H9 (cell line): ENCODE results near the gene CACNA1G. TPM values are rescaled to one million over a fixed set of nuclear protein-coding genes. Genes with fewer than 3 reads are reported as not detected.

Experiments
- DNase-seq: peaks from one replicate; pipeline ENCODE4 v3.0.0-alpha.2; 2017
- H2AFZ ChIP-seq: one replicate; pipeline ENCODE4 v1.6.1; 2013; ENCODE audit warnings: mild to moderate bottlenecking, low read length, control low read depth, moderate library complexity
- H2AK5ac ChIP-seq: 2 replicates; pipeline ENCODE4 v1.6.1; 2013; ENCODE audit warnings: low read length, control low read depth, mixed read lengths; ENCODE audit not compliant: insufficient read length
- H2BK120ac ChIP-seq: one replicate; pipeline ENCODE4 v1.6.1; 2013; ENCODE audit warnings: low read depth, mild to moderate bottlenecking, low read length, control low read depth, inconsistent platforms; ENCODE audit not compliant: poor library complexity, severe bottlenecking
- H2BK12ac ChIP-seq: 2 replicates; pipeline ENCODE4 v1.6.1; 2013; ENCODE audit warnings: low read length, control low read depth, mixed read lengths, low read depth; ENCODE audit not compliant: insufficient read length
- H2BK15ac ChIP-seq: 2 replicates; pipeline ENCODE4 v1.6.1; 2013; ENCODE audit warnings: low read depth, low read length, control low read depth
- H2BK20ac ChIP-seq: one replicate; pipeline ENCODE4 v1.6.1; 2013; ENCODE audit warnings: low read depth, mild to moderate bottlenecking, low read length, control low read depth, inconsistent platforms; ENCODE audit not compliant: poor library complexity, severe bottlenecking
- H2BK5ac ChIP-seq: 2 replicates; pipeline ENCODE4 v1.6.1; 2013; ENCODE audit warnings: low read length, control low read depth, mixed read lengths; ENCODE audit not compliant: insufficient read length
- H3K14ac ChIP-seq: 2 replicates; pipeline ENCODE4 v1.6.1; 2013; ENCODE audit warnings: low read length, control low read depth; ENCODE audit not compliant: insufficient read depth
- H3K18ac ChIP-seq: 2 replicates; pipeline ENCODE4 v1.6.1; 2013; ENCODE audit warnings: low read depth, mild to moderate bottlenecking, mixed read lengths, low read length, control low read depth; ENCODE audit not compliant: insufficient read length
- H3K23ac ChIP-seq: 2 replicates; pipeline ENCODE4 v1.6.1; 2013; ENCODE audit warnings: low read length, control low read depth, mixed read lengths, low read depth; ENCODE audit not compliant: insufficient read length
- H3K23me2 ChIP-seq: 2 replicates; pipeline ENCODE4 v1.6.1; 2013; ENCODE audit warnings: low read depth, mild to moderate bottlenecking, mixed read lengths, low read length, control low read depth; ENCODE audit not compliant: insufficient read length, poor library complexity, severe bottlenecking
- H3K27ac ChIP-seq: 2 replicates; pipeline ENCODE4 v1.5.1; 2013; ENCODE audit warnings: low read length, control low read depth, mixed read lengths, low read depth; ENCODE audit not compliant: insufficient read length
- H3K27me3 ChIP-seq: 2 replicates; pipeline ENCODE4 v1.6.1; 2013; ENCODE audit warnings: low read length, control low read depth, inconsistent platforms; ENCODE audit not compliant: insufficient read depth
- H3K4ac ChIP-seq: 2 replicates; pipeline ENCODE4 v1.6.1; 2013; ENCODE audit warnings: low read depth, mild to moderate bottlenecking, control low read depth, inconsistent platforms, low read length, moderate library complexity
- H3K4me1 ChIP-seq: 2 replicates; pipeline ENCODE4 v1.6.1; 2013; ENCODE audit warnings: low read length, control low read depth, inconsistent platforms; ENCODE audit not compliant: insufficient read depth
- H3K4me2 ChIP-seq: 2 replicates; pipeline ENCODE4 v1.6.1; 2013; ENCODE audit warnings: low read length, control low read depth, mixed read lengths; ENCODE audit not compliant: insufficient read length, insufficient read depth
- H3K56ac ChIP-seq: 2 replicates; pipeline ENCODE4 v1.6.1; 2013; ENCODE audit warnings: low read depth, mild to moderate bottlenecking, mixed read lengths, low read length, control low read depth; ENCODE audit not compliant: insufficient read length
- H3K79me1 ChIP-seq: 2 replicates; pipeline ENCODE4 v1.6.1; 2013; ENCODE audit warnings: low read depth, mild to moderate bottlenecking, moderate library complexity, low read length, control low read depth, inconsistent platforms; ENCODE audit not compliant: insufficient read depth, poor library complexity, severe bottlenecking
- H3K79me2 ChIP-seq: 2 replicates; pipeline ENCODE4 v1.6.1; 2013; ENCODE audit warnings: low read length, control low read depth, inconsistent platforms; ENCODE audit not compliant: insufficient read depth
- H3K9ac ChIP-seq: 2 replicates; pipeline ENCODE4 v1.6.1; 2013; ENCODE audit warnings: low read length, control low read depth, mixed read lengths; ENCODE audit not compliant: insufficient read length; ENCODE audit errors: extremely low read depth
- H3K9me3 ChIP-seq: one replicate; pipeline ENCODE4 v1.6.1; 2013; ENCODE audit warnings: low read depth, low read length, inconsistent platforms; ENCODE audit not compliant: control insufficient read depth
- H3T11ph ChIP-seq: one replicate; pipeline ENCODE4 v1.6.1; 2013; ENCODE audit warnings: mild to moderate bottlenecking, low read length, control low read depth, inconsistent platforms
- H4K20me1 ChIP-seq: one replicate; pipeline ENCODE4 v1.6.1; 2013; ENCODE audit not compliant: control insufficient read depth, insufficient read length, insufficient read depth
- H4K5ac ChIP-seq: 2 replicates; pipeline ENCODE4 v1.6.1; 2013; ENCODE audit warnings: low read depth, mild to moderate bottlenecking, mixed read lengths, low read length, control low read depth; ENCODE audit not compliant: insufficient read length
- H4K8ac ChIP-seq: replicated peaks from 2 replicates; pipeline ENCODE4 v1.6.1; 2013; ENCODE audit warnings: low read length, control low read depth, mixed read lengths, low read depth; ENCODE audit not compliant: insufficient read length
- H4K91ac ChIP-seq: 2 replicates; pipeline ENCODE4 v1.6.1; 2013; ENCODE audit warnings: low read depth, mild to moderate bottlenecking, moderate library complexity, mixed read lengths, low read length, control low read depth; ENCODE audit not compliant: insufficient read length
- H3K27ac Mint-ChIP-seq, 3 experiments: 2 replicates in 2 of 3; 3 replicates in 1 of 3; pipeline ENCODE4 v1.8.0; 2020 to 2021; ENCODE audit warnings: mixed read lengths in 3 of 3, mild to moderate bottlenecking in 1 of 3, moderate library complexity in 1 of 3
- H3K27me3 Mint-ChIP-seq: 2 replicates; pipeline ENCODE4 v1.8.0; 2021; ENCODE audit warnings: low read depth, mild to moderate bottlenecking, moderate library complexity, mixed read lengths
- H3K36me3 Mint-ChIP-seq, 3 experiments: 2 replicates in 2 of 3; 3 replicates in 1 of 3; pipeline ENCODE4 v1.8.0; 2020 to 2021; ENCODE audit warnings: low read depth in 3 of 3, mixed read lengths in 3 of 3; ENCODE audit not compliant: insufficient read depth in 1 of 3
- H3K4me1 Mint-ChIP-seq, 2 experiments: 2 replicates each; pipeline ENCODE4 v1.8.0; 2020; ENCODE audit warnings: mixed read lengths in 2 of 2
- H3K4me3 Mint-ChIP-seq, 2 experiments: 2 replicates in 1 of 2; 3 replicates in 1 of 2; pipeline ENCODE4 v1.8.0; 2020 to 2021; ENCODE audit warnings: mild to moderate bottlenecking in 2 of 2, mixed read lengths in 2 of 2, moderate library complexity in 1 of 2
- H3K9me3 Mint-ChIP-seq, 2 experiments: 2 replicates in 1 of 2; 3 replicates in 1 of 2; pipeline ENCODE4 v1.8.0; 2020; ENCODE audit warnings: mild to moderate bottlenecking in 2 of 2, mixed read lengths in 2 of 2, moderate library complexity in 1 of 2
- CTCF ChIP-seq: fragments of 200-600 bp; sonication (generic); conservative IDR thresholded peaks from 3 replicates; pipeline ENCODE4 v1.8.0; 2021; ENCODE audit warnings: antibody characterized with exemption, mild to moderate bottlenecking
- WGBS: extraction: QIAGEN DNeasy Blood & Tissue Kit; methylation state at CpG from one replicate; pipeline ENCODE4 v1.1.7; 2013; ENCODE audit warnings: missing lambda C conversion rate, low lambda C conversion rate, mixed read lengths; ENCODE audit not compliant: insufficient read length; ENCODE audit errors: extremely low coverage; 5-methylcytosine and 5-hydroxymethylcytosine counted together
- total RNA-seq: library from RNA; stranded (reverse); gene quantifications from 2 replicates; pipeline ENCODE4 v1.2.1, GENCODE V29; 2021

Gene CACNA1G
- total RNA-seq, 1 experiment from 2014 or later = 1.5 TPM

DNA sequence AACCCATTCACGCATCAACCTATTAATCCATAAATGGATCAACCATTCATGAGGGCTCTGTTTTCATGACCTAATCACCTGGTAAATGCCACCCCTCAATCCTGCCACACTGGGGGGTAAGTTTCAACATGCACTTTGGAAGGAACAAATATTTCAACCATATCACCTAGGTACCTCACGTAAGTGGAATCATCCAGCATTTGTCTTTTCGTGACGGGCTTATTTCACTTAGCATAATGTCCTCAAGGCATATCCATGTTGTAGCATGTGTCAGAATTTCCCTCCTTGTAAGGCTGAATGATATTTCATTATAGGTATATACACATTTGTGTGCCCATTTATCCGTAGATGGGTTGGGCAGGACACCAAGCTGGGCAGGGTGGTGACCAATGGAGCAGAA is 111.6 kb downstream of the CACNA1G start:
- Histone ChIP-seq H3K79me1 (no peaks in the 10 kb centered on the region), H3K9ac (no peak overlapping the region), H2BK5ac (no peak overlapping the region), H3K56ac (no peak overlapping the region), H3K27ac (no peak overlapping the region), H3K4me2 (no peak overlapping the region), H3K14ac (no peak overlapping the region), H4K20me1 (no peaks in the 10 kb centered on the region), H3K23ac (no peak overlapping the region), H2BK12ac (no peak overlapping the region), H3K79me2 (no peaks in the 10 kb centered on the region), H2BK15ac (no peak overlapping the region), H3K18ac (no peak overlapping the region), H3K27me3 (no peaks in the 10 kb centered on the region), H2AFZ (no peak overlapping the region), H4K5ac (no peak overlapping the region), H3K4me1 (no peaks in the 10 kb centered on the region; the same call in 1 of the 2 replicates), H3T11ph (no peak overlapping the region), H4K8ac (no peak overlapping the region), H3K4ac (no peak overlapping the region), H2BK20ac (no peak overlapping the region), H3K9me3 (no peaks in the 10 kb centered on the region), H2BK120ac (no peak overlapping the region), H2AK5ac (no peak overlapping the region), H3K23me2 (no peaks in the 10 kb centered on the region), H4K91ac (no peak overlapping the region)
- no peak for TF ChIP-seq CTCF
- Mint-ChIP-seq H3K27me3 (no peaks in the 10 kb centered on the region), H3K9me3 (no peaks in the 10 kb centered on the region; a peak in 1 of 5 replicates), H3K36me3 (no peaks in the 10 kb centered on the region; a peak in 1 of 7 replicates), H3K4me3 (no peak overlapping the region), H3K4me1 (peaks cover 9 to 16% of the 10 kb centered on the region in 2 experiments), H3K27ac (no peak overlapping the region; a peak in 1 of 7 replicates)
- DNase-seq = no peak
- WGBS = no CpG with 5 or more reads among the region's 5 CpGs
